DND-41 (cell line): Measurements from ENCODE around the gene PLCB4.

Experiments used
- EZH2 ChIP-seq: IDR thresholded peaks from 3 replicates; pipeline ENCODE4 v1.6.1; 2012; ENCODE audit warnings: borderline replicate concordance, low read depth, mild to moderate bottlenecking, moderate library complexity, low read length, inconsistent platforms; ENCODE audit not compliant: severe bottlenecking
- TF ChIP-seq, protein P1 (sequence below): IDR thresholded peaks from 2 replicates; pipeline ENCODE4 v1.5.1; 2012; ENCODE audit warnings: borderline replicate concordance, low read length, moderate library complexity, mild to moderate bottlenecking; ENCODE audit not compliant: poor library complexity, severe bottlenecking; ENCODE audit errors: extremely low read depth

DNA sequence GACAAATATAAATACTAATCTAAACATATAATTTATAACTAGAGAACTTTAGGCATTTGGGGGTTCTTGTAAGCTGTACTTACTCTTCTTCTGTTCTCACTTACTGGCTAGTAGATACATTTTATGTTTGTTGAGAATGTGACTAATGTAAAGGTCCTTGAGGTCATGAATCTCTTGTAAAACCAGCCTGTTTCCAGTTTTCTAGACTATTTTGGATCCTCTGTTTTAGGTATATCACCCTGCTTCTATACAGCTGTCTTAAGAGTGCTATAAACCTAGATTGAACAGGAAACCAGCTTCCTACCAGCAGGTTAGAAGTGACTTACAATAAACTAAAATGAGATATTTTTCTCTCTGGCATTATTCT is 134.2 kb downstream of the PLCB4 start:
- TF ChIP-seq, protein P1, sequence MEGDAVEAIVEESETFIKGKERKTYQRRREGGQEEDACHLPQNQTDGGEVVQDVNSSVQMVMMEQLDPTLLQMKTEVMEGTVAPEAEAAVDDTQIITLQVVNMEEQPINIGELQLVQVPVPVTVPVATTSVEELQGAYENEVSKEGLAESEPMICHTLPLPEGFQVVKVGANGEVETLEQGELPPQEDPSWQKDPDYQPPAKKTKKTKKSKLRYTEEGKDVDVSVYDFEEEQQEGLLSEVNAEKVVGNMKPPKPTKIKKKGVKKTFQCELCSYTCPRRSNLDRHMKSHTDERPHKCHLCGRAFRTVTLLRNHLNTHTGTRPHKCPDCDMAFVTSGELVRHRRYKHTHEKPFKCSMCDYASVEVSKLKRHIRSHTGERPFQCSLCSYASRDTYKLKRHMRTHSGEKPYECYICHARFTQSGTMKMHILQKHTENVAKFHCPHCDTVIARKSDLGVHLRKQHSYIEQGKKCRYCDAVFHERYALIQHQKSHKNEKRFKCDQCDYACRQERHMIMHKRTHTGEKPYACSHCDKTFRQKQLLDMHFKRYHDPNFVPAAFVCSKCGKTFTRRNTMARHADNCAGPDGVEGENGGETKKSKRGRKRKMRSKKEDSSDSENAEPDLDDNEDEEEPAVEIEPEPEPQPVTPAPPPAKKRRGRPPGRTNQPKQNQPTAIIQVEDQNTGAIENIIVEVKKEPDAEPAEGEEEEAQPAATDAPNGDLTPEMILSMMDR = no peak
- no peak for TF ChIP-seq EZH2
